T-cell (primary cell): Measurements from ENCODE around the gene STARD3. TPM values are rescaled to one million over a fixed set of nuclear protein-coding genes. Genes with fewer than 3 reads are reported as not detected.
A peak's percentile ranks its signal among the peaks of the same experiment; 100 is the strongest.
"Not testable (repeated sequence)": the region's sequence is repeated elsewhere in the genome, so short reads cannot be mapped to it uniquely, and the experiment has no call there.

Experiments
- ATAC-seq, 4 experiments: fragments of 200-7000 bp in 3 of 4; fragments of 150-1000 bp in 1 of 4; cut with Tn5 transposase; replicated peaks in 1 of 4; 1 replicate in 3 of 4; 2 replicates in 1 of 4; pipeline ENCODE4 v1.10.0; 2021; ENCODE audit warnings: moderate library complexity in 3 of 4, mild to moderate bottlenecking in 2 of 4, moderate number of reproducible peaks in 1 of 4
- CTCF ChIA-PET, 2 donors: fragments of 300-600 bp; sonication (Branson Sonifier 250); formaldehyde crosslinking; loops; one replicate each; lab custom pipeline; 2022; ENCODE audit warnings: antibody characterized with exemption in 2 of 2; lab: Charles Lee
- POLR2A ChIA-PET, 2 donors: fragments of 300-600 bp; sonication (Branson Sonifier 250); formaldehyde crosslinking; loops; one replicate each; lab custom pipeline; 2022; ENCODE audit warnings: antibody characterized with exemption in 2 of 2; lab: Charles Lee
- DNase-seq, 35 experiments: peaks; one replicate each; pipeline versions ENCODE4 v3.0.0 to v3.0.0-alpha.2; 2013 to 2023
- H3K27ac ChIP-seq: one replicate; pipeline ENCODE4 v1.5.1; 2013; ENCODE audit warnings: low read length
- H3K27me3 ChIP-seq, 2 experiments: replicated peaks in 1 of 2; 1 replicate in 1 of 2; 2 replicates in 1 of 2; pipeline versions ENCODE4 v1.6.1 to v1.7.0; 2013; ENCODE audit warnings: low read length in 1 of 2, mixed read lengths in 1 of 2; ENCODE audit not compliant: control insufficient read depth in 2 of 2, insufficient read depth in 2 of 2; ENCODE audit errors: extremely low read depth in 1 of 2
- H3K36me3 ChIP-seq, 2 donors: 1 replicate in 1 of 2; 2 replicates in 1 of 2; pipeline versions ENCODE4 v1.6.1 to v1.7.0; 2013; ENCODE audit warnings: low read length in 1 of 2; ENCODE audit not compliant: control insufficient read depth in 2 of 2, insufficient read depth in 1 of 2; ENCODE audit errors: extremely low read depth in 1 of 2
- H3K4me1 ChIP-seq, 2 experiments: 1 replicate in 1 of 2; 2 replicates in 1 of 2; pipeline versions ENCODE4 v1.6.1 to v1.7.0; 2013; ENCODE audit warnings: low read length in 2 of 2, mixed read lengths in 1 of 2; ENCODE audit not compliant: insufficient read depth in 2 of 2, control insufficient read depth in 1 of 2; ENCODE audit errors: extremely low read depth in 1 of 2
- H3K4me3 ChIP-seq, 2 donors: 1 replicate in 1 of 2; 2 replicates in 1 of 2; pipeline versions ENCODE4 v1.5.1 to v1.7.0; 2013; ENCODE audit warnings: mild to moderate bottlenecking in 2 of 2, low read length in 1 of 2, moderate library complexity in 1 of 2; ENCODE audit not compliant: control insufficient read depth in 1 of 2; ENCODE audit errors: extremely low read depth in 1 of 2
- H3K9me3 ChIP-seq: 2 replicates; pipeline ENCODE4 v1.7.0; 2013
- H3K27ac Mint-ChIP-seq, 2 donors: one replicate each; pipeline ENCODE4 v1.8.0; 2020 to 2021; ENCODE audit warnings: mild to moderate bottlenecking in 2 of 2, mixed read lengths in 2 of 2
- H3K27me3 Mint-ChIP-seq, 2 donors: one replicate each; pipeline ENCODE4 v1.8.0; 2021 to 2022; ENCODE audit warnings: mixed read lengths in 2 of 2
- H3K36me3 Mint-ChIP-seq: one replicate; pipeline ENCODE4 v1.8.0; 2021; ENCODE audit warnings: mixed read lengths
- H3K4me1 Mint-ChIP-seq, 3 donors: one replicate each; pipeline ENCODE4 v1.8.0; 2020 to 2022; ENCODE audit warnings: mixed read lengths in 3 of 3, mild to moderate bottlenecking in 1 of 3
- H3K4me3 Mint-ChIP-seq, 3 donors: one replicate each; pipeline ENCODE4 v1.8.0; 2020 to 2022; ENCODE audit warnings: mild to moderate bottlenecking in 3 of 3, mixed read lengths in 3 of 3, moderate library complexity in 3 of 3
- H3K9me3 Mint-ChIP-seq, 3 donors: one replicate each; pipeline ENCODE4 v1.8.0; 2020 to 2022; ENCODE audit warnings: mixed read lengths in 3 of 3
- WGBS: methylation state at CpG from one replicate; pipeline ENCODE4 v1.1.5; 2013; ENCODE audit warnings: missing lambda C conversion rate; ENCODE audit not compliant: insufficient coverage; 5-methylcytosine and 5-hydroxymethylcytosine counted together
- total RNA-seq, 35 experiments: library from RNA in 6 of 35; stranded (reverse) in 6 of 35; fragments of 120-200 nt in 1 of 35; gene quantifications; one replicate each; pipeline versions ENCODE4 v1.2.1 to v1.2.4 and lab custom pipeline; 2013 to 2026

STARD3 gene
- total RNA-seq, 5 donors from 2014 or later (not counting 1 experiment from before 2014, with no cell fraction given): 81.3 to 146 (median 99.7) TPM

DNA sequence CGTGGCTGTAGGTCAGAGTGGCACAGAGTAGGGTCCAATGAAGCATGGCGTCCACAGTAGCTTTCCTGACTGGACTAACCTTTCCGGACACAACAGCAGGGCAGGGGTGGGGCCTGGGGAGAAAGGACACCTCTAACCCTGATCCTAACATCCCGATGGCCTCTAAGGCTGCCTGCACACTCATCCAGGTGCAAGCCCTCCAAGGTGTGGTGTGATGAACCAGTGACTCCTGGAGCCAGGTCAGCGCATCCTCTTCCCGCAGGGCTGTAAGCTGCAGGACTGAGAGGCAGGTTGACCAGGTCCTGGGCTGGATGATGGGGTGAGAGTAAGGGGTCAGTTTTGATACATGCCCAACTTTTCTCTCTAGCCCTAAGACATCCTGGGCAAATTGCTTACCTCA, 59.8 kb downstream of the STARD3 start:
- 56% methylated on average over 2 of the region's 6 CpGs for WGBS
- H3K9me3 Mint-ChIP-seq: no peaks in the 10 kb centered on the region
- ATAC-seq (no peak), DNase-seq (no peak)
- H3K9me3 ChIP-seq: no peaks in the 10 kb centered on the region
- CTCF ChIA-PET: no interaction called here
- no peak overlapping the region for H3K4me3 ChIP-seq
- H3K4me3 Mint-ChIP-seq: no peak overlapping the region
- H3K36me3 ChIP-seq: no peaks in the 10 kb centered on the region
- peaks cover 0 to 7% of the 10 kb centered on the region in 2 experiments for H3K4me1 ChIP-seq
- peaks cover 6 to 14% (median 6%) of the 10 kb centered on the region in 3 donors for H3K4me1 Mint-ChIP-seq
- H3K27ac Mint-ChIP-seq: no peak overlapping the region
- no peak overlapping the region for H3K27ac ChIP-seq
- H3K27me3 Mint-ChIP-seq: peaks cover 28% of the 10 kb centered on the region in 2 donors
- POLR2A ChIA-PET: no interaction called here
- H3K27me3 ChIP-seq: peaks cover 4 to 35% of the 10 kb centered on the region in 2 experiments
- H3K36me3 Mint-ChIP-seq: peaks cover 15% of the 10 kb centered on the region

DNA sequence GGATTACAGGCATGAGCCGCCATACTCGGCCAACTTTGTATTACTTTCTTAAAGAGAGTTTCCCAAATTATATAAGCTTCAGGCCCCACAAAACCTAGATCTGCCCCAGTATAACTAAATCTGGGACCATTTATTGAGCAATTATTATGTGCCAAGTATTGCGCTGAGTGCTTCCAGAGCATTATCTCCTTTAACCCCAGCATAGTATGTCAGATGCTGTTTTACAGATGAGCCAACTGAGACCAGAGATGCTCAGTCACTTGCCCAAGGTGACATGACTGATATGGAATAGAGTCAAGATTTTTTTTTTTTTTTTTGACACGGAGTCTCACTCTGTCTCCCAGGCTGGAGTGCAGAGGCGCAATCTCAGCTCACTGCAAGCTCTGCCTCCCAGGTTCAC, 61.0 kb downstream of the STARD3 start:
- ATAC-seq (no peak), DNase-seq (no peak)
- peaks cover 4 to 43% of the 10 kb centered on the region in 2 experiments for H3K27me3 ChIP-seq
- no peak overlapping the region for H3K27ac Mint-ChIP-seq
- peaks cover 15% of the 10 kb centered on the region for H3K36me3 Mint-ChIP-seq
- WGBS: no CpG with 5 or more reads among the region's 5 CpGs
- H3K36me3 ChIP-seq: peaks cover 0 to under 1% of the 10 kb centered on the region in 2 donors
- H3K27ac ChIP-seq: no peak overlapping the region
- peaks cover 0 to 7% of the 10 kb centered on the region in 2 experiments for H3K4me1 ChIP-seq
- POLR2A ChIA-PET: no interaction called here
- CTCF ChIA-PET: no interaction called here
- H3K9me3 Mint-ChIP-seq: no peaks in the 10 kb centered on the region
- H3K4me1 Mint-ChIP-seq: peaks cover 6 to 14% (median 6%) of the 10 kb centered on the region in 3 donors
- no peaks in the 10 kb centered on the region for H3K9me3 ChIP-seq
- no peak overlapping the region for H3K4me3 Mint-ChIP-seq
- no peak overlapping the region for H3K4me3 ChIP-seq
- H3K27me3 Mint-ChIP-seq: peaks cover 28 to 34% of the 10 kb centered on the region in 2 donors

DNA sequence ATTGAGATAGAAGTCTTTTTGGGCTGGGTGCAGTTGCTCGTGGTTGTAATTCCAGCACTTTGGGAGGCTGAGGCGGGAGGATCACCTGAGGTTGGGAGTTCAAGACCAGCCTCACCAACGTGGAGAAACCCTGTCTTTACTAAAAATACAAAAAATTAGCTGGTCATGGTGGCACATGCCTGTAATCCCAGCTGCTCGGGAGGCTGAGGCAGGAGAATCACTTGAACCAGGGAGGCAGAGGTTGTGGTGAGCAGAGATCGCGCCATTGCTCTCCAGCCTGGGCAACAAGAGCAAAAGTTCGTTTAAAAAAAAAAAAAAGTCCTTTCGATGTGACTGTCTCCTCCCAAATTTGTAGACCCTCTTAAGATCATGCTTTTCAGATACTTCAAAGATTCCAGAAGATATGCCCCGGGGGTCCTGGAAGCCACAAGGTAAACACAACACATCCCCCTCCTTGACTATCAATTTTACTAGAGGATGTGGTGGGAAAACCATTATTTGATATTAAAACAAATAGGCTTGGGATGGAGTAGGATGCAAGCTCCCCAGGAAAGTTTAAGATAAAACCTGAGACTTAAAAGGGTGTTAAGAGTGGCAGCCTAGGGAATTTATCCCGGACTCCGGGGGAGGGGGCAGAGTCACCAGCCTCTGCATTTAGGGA, 62.3 kb downstream of the STARD3 start:
- H3K4me1 Mint-ChIP-seq: peaks cover 6 to 14% (median 12%) of the 10 kb centered on the region in 3 donors
- 47% methylated on average over 3 of the region's 11 CpGs for WGBS

DNA sequence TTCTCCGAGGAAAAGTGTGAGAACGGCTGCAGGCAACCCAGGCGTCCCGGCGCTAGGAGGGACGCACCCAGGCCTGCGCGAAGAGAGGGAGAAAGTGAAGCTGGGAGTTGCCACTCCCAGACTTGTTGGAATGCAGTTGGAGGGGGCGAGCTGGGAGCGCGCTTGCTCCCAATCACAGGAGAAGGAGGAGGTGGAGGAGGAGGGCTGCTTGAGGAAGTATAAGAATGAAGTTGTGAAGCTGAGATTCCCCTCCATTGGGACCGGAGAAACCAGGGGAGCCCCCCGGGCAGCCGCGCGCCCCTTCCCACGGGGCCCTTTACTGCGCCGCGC, 62.8 kb downstream of the STARD3 start, which contains the start of gene ERBB2:
ERBB2 (plus strand) TSS at position 247 of the 330 bp plus-strand sequence. CDS start 175 bp downstream, outside the sequence.
- peak within 1 kb of the TSS in 1 of 2 donors; percentile 49 for H3K27ac Mint-ChIP-seq
- ChIA-PET POLR2A (no interaction called here), CTCF (no interaction called here)
- no peak for ATAC-seq
- H3K4me3 Mint-ChIP-seq: peak within 1 kb of the TSS in 2 of 3 donors; percentile 34 to 67
- Histone ChIP-seq H3K27ac (no peak within 1 kb of the TSS), H3K9me3 (no peaks in the 10 kb centered on the region), H3K4me3 (no peak within 1 kb of the TSS), H3K4me1 (peaks cover 0 to 7% of the 10 kb centered on the region in 2 experiments), H3K36me3 (peaks cover 0 to 2% of the 10 kb centered on the region in 2 donors), H3K27me3 (peaks cover 4 to 44% of the 10 kb centered on the region in 2 experiments)
- no peaks in the 10 kb centered on the region for H3K9me3 Mint-ChIP-seq
- H3K27me3 Mint-ChIP-seq: peaks cover 28 to 36% of the 10 kb centered on the region in 2 donors
- peaks cover 9% of the 10 kb centered on the region for H3K36me3 Mint-ChIP-seq
- 25% methylated on average over 18 of the region's 20 CpGs for WGBS
- peaks cover 6 to 16% (median 12%) of the 10 kb centered on the region in 3 donors for H3K4me1 Mint-ChIP-seq
- DNase-seq: no peak

More for the DNA sequence above, 62.3 kb downstream of the STARD3 start:
- H3K4me1 ChIP-seq, DNase-seq, H3K9me3 ChIP-seq, H3K9me3 Mint-ChIP-seq, H3K27ac ChIP-seq, POLR2A ChIA-PET, H3K4me3 ChIP-seq, H3K36me3 ChIP-seq, ATAC-seq, H3K27ac Mint-ChIP-seq: not testable (repeated sequence)
- CTCF ChIA-PET: interaction anchor here in 1 of 2 donors (0.7 kb wide), 1 partner anchor 64 kb away, joined by 3 read pairs; no protein-coding TSS in a partner anchor
- Mint-ChIP-seq H3K27me3 (peaks cover 28 to 36% of the 10 kb centered on the region in 2 donors), H3K36me3 (peaks cover 12% of the 10 kb centered on the region), H3K4me3 (peak overlapping the region in 2 of 3 donors; percentile 34 to 67)
- H3K27me3 ChIP-seq: peaks cover 4 to 44% of the 10 kb centered on the region in 2 experiments

DNA sequence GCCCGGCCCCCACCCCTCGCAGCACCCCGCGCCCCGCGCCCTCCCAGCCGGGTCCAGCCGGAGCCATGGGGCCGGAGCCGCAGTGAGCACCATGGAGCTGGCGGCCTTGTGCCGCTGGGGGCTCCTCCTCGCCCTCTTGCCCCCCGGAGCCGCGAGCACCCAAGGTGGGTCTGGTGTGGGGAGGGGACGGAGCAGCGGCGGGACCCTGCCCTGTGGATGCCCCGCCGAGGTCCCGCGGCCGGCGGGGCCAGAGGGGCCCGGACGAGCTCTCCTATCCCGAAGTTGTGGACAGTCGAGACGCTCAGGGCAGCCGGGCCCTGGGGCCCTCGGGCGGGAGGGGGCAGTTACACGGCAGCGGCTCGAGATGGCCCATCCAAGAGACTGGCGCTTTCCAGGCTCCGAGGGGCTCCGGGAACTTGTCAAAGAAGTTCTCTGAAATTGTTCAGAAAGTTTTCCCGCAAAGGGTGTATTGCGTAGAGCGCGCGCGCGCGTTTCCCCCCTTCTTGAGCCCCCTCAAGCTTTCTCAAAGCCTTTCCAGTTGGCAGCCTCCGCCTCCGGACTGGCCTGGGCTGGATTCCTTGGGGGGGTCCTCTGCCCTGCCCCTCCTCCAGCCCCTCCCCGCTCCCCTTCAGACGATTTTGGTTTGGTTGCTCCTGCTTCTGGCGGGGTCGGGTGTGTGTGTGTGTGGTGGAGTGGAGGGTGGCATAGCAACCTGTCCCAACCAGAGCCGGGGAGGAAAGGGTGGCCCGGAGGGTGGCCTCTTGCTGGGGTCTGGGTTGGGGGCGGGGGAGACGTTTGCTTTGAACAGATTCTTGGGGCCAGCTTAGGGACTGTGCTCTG, 63.4 kb downstream of the STARD3 start:
- peak overlapping the region in 1 of 3 donors; percentile 67 for H3K4me3 Mint-ChIP-seq

More for the DNA sequence above, 63.4 kb downstream of the STARD3 start:
- H3K4me1 ChIP-seq: peaks cover 0 to 7% of the 10 kb centered on the region in 2 experiments
- ATAC-seq (no peak), DNase-seq (no peak)
- POLR2A ChIA-PET: interaction anchor here in 1 of 2 donors (0.6 kb wide), 1 partner anchor 275 kb away, joined by 6 read pairs; no protein-coding TSS in a partner anchor
- Mint-ChIP-seq H3K27ac (no peak overlapping the region), H3K27me3 (peaks cover 28 to 36% of the 10 kb centered on the region in 2 donors), H3K9me3 (no peaks in the 10 kb centered on the region), H3K4me1 (peaks cover 6 to 17% (median 12%) of the 10 kb centered on the region in 3 donors), H3K36me3 (peaks cover 9% of the 10 kb centered on the region)
- WGBS: 8% methylated on average over 48 of the region's 57 CpGs
- CTCF ChIA-PET: interaction anchor here in 1 of 2 donors (0.5 kb wide), 1 partner anchor 72 kb away, joined by 3 read pairs; no protein-coding TSS in a partner anchor
- H3K9me3 ChIP-seq: no peaks in the 10 kb centered on the region
- H3K27me3 ChIP-seq: peaks cover 4 to 44% of the 10 kb centered on the region in 2 experiments
- peaks cover 0 to 2% of the 10 kb centered on the region in 2 donors for H3K36me3 ChIP-seq
- no peak overlapping the region for H3K4me3 ChIP-seq
- H3K27ac ChIP-seq: no peak overlapping the region
